Upper lobe of left lung (tissue), 4 donors: ENCODE measurements around the gene ADAM19.

Source experiments
- POLR2A ChIP-seq, 4 donors: fragments of 450-650 bp; IDR thresholded peaks; one replicate each; pipeline ENCODE4 v1.5.1; 2016 to 2017; ENCODE audit warnings: antibody characterized with exemption in 4 of 4, mild to moderate bottlenecking in 2 of 4
- POLR2AphosphoS5 ChIP-seq, 2 donors: sonication (generic); formaldehyde crosslinking; IDR thresholded peaks; one replicate each; pipeline ENCODE4 v1.5.1; 2017; ENCODE audit warnings: antibody characterized with exemption in 2 of 2
- TF ChIP-seq, protein P1 (sequence below), 6 experiments: fragments of 450-650 bp in 4 of 6; fragments of 200-600 bp in 2 of 6; sonication (generic) in 2 of 6; IDR thresholded peaks; one replicate each; pipeline ENCODE4 v1.5.1; 2016 to 2019; ENCODE audit warnings: antibody characterized with exemption in 6 of 6

DNA sequence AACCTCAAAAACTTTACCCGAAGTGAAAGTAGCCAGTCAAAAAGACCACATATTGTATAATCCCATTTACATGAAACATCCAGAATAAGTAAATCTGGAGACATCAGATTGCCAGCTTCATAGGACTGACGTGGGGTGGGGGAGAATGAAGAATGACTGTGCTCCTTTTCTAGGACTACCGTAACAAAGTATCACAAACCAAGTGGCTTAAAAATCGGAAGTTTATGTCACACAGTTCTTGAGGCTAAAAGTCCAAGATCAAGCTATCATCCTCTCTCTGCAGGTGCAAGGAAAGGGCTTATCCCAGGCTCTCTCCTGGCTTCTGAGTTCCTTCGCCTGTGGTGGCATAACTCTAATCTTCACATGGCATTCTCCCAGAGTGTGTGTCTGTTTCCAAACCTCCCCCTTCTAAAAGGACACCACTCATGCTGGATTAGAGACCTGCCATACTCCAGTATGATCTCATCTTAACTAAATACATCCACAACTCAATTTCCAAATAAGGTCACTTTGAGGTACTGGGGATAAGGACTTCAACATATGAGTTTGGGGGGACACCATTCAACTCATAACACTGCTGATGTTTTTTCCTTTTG is 25.5 kb downstream of the ADAM19 start:
- TF ChIP-seq, protein P1, sequence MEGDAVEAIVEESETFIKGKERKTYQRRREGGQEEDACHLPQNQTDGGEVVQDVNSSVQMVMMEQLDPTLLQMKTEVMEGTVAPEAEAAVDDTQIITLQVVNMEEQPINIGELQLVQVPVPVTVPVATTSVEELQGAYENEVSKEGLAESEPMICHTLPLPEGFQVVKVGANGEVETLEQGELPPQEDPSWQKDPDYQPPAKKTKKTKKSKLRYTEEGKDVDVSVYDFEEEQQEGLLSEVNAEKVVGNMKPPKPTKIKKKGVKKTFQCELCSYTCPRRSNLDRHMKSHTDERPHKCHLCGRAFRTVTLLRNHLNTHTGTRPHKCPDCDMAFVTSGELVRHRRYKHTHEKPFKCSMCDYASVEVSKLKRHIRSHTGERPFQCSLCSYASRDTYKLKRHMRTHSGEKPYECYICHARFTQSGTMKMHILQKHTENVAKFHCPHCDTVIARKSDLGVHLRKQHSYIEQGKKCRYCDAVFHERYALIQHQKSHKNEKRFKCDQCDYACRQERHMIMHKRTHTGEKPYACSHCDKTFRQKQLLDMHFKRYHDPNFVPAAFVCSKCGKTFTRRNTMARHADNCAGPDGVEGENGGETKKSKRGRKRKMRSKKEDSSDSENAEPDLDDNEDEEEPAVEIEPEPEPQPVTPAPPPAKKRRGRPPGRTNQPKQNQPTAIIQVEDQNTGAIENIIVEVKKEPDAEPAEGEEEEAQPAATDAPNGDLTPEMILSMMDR (IDR thresholded peaks at IDR 0.05) = no peak
- TF ChIP-seq POLR2A (IDR thresholded peaks at IDR 0.05) (no peak), POLR2AphosphoS5 (IDR thresholded peaks at IDR 0.05) (no peak)
